IMR-90 (cell line): ENCODE data around the gene TRAF6. TPM values are rescaled to one million over a fixed set of nuclear protein-coding genes. Genes with fewer than 3 reads are reported as not detected.

Source experiments
- ATAC-seq: fragments of 200-7000 bp; cut with Tn5 transposase; 2 replicates; pipeline ENCODE4 v1.9.1; 2020; ENCODE audit warnings: low read depth, mild to moderate bottlenecking, moderate library complexity
- BruUV-seq: library from RNA; stranded (reverse); fragments of 400-500 nt; replicated peaks from 2 replicates; lab custom pipeline; 2021; lab: Mats Ljungman, UMichigan
- CTCF ChIA-PET: fragments of 300-600 bp; formaldehyde crosslinking; extraction: SDS; loops from one replicate; lab custom pipeline; 2021; ENCODE audit warnings: antibody characterized with exemption; lab: Yijun Ruan, JAX
- POLR2A ChIA-PET: fragments of 300-600 bp; sonication (Branson Sonifier 250); formaldehyde crosslinking; loops from one replicate; lab custom pipeline; 2022; ENCODE audit warnings: antibody characterized with exemption; ENCODE audit not compliant: unreplicated experiment; lab: Charles Lee
- DNase-seq: peaks from one replicate; pipeline ENCODE4 v3.0.0; 2013
- H2AFZ ChIP-seq: replicated peaks from 2 replicates; pipeline ENCODE3; 2013; ENCODE audit warnings: low read length, mild to moderate bottlenecking; ENCODE audit not compliant: poor library complexity
- H2AK5ac ChIP-seq: 2 replicates; pipeline ENCODE4 v1.6.1; 2013; ENCODE audit warnings: low read depth, low read length, inconsistent platforms
- H2AK9ac ChIP-seq: replicated peaks from 2 replicates; pipeline ENCODE3; 2013; ENCODE audit warnings: mild to moderate bottlenecking, low read depth, low read length, moderate library complexity; ENCODE audit not compliant: poor library complexity
- H2BK120ac ChIP-seq: 2 replicates; pipeline ENCODE4 v1.6.1; 2013; ENCODE audit warnings: low read depth, low read length, inconsistent platforms
- H2BK15ac ChIP-seq: 3 replicates; pipeline ENCODE4 v1.6.1; 2013; ENCODE audit warnings: low read depth, low read length, inconsistent platforms
- H2BK20ac ChIP-seq: 2 replicates; pipeline ENCODE4 v1.6.1; 2013; ENCODE audit warnings: low read depth, mild to moderate bottlenecking, inconsistent platforms, low read length, moderate library complexity
- H2BK5ac ChIP-seq: 2 replicates; pipeline ENCODE4 v1.6.1; 2013; ENCODE audit warnings: mild to moderate bottlenecking, low read depth, low read length, inconsistent platforms; ENCODE audit not compliant: poor library complexity, severe bottlenecking
- H3K14ac ChIP-seq: replicated peaks from 2 replicates; pipeline ENCODE4 v1.6.1; 2013; ENCODE audit warnings: low read depth, low read length, inconsistent platforms
- H3K18ac ChIP-seq: 2 replicates; pipeline ENCODE4 v1.6.1; 2013; ENCODE audit warnings: low read depth, low read length, control low read depth
- H3K23ac ChIP-seq: 2 replicates; pipeline ENCODE4 v1.6.1; 2013; ENCODE audit warnings: low read depth, low read length, inconsistent platforms
- H3K27ac ChIP-seq: 2 replicates; pipeline ENCODE4 v1.5.1; 2013; ENCODE audit warnings: mild to moderate bottlenecking, control low read depth, low read length; ENCODE audit not compliant: insufficient read depth
- H3K27me3 ChIP-seq: 2 replicates; pipeline ENCODE4 v1.6.1; 2013; ENCODE audit warnings: low read length; ENCODE audit not compliant: control insufficient read depth, insufficient read depth
- H3K36me3 ChIP-seq: 2 replicates; pipeline ENCODE4 v1.6.1; 2013; ENCODE audit warnings: low read length, mixed read lengths; ENCODE audit not compliant: control insufficient read depth, insufficient read depth
- H3K4ac ChIP-seq: 2 replicates; pipeline ENCODE4 v1.6.1; 2013; ENCODE audit warnings: low read depth, low read length, inconsistent platforms
- H3K4me1 ChIP-seq: 2 replicates; pipeline ENCODE4 v1.6.1; 2013; ENCODE audit warnings: low read length, mixed read lengths; ENCODE audit not compliant: control insufficient read depth, insufficient read depth
- H3K4me2 ChIP-seq: 2 replicates; pipeline ENCODE4 v1.6.1; 2013; ENCODE audit warnings: low read depth, mild to moderate bottlenecking, control low read depth, low read length, moderate library complexity
- H3K4me3 ChIP-seq: 2 replicates; pipeline ENCODE4 v1.5.1; 2013; ENCODE audit warnings: low read depth, mild to moderate bottlenecking, control low read depth, low read length, moderate library complexity; ENCODE audit not compliant: insufficient read depth
- H3K56ac ChIP-seq: 2 replicates; pipeline ENCODE4 v1.6.1; 2013; ENCODE audit warnings: low read length, inconsistent platforms; ENCODE audit not compliant: insufficient read depth; ENCODE audit errors: extremely low read depth
- H3K79me1 ChIP-seq, 2 experiments: 2 replicates each; pipeline ENCODE4 v1.6.1; 2013; ENCODE audit warnings: low read length in 2 of 2, inconsistent platforms in 1 of 2, low read depth in 1 of 2
- H3K9ac ChIP-seq: 2 replicates; pipeline ENCODE4 v1.6.1; 2013; ENCODE audit warnings: low read depth, low read length, control low read depth
- H3K9me1 ChIP-seq: 2 replicates; pipeline ENCODE4 v1.6.1; 2013; ENCODE audit warnings: low read length, inconsistent platforms; ENCODE audit not compliant: insufficient read depth
- H3K9me3 ChIP-seq: 2 replicates; pipeline ENCODE4 v1.6.1; 2013; ENCODE audit warnings: low read length; ENCODE audit not compliant: control insufficient read depth, insufficient read depth
- H4K20me1 ChIP-seq: 2 replicates; pipeline ENCODE4 v1.6.1; 2013; ENCODE audit warnings: low read length, inconsistent platforms; ENCODE audit not compliant: insufficient read depth
- H4K5ac ChIP-seq: 2 replicates; pipeline ENCODE4 v1.6.1; 2013; ENCODE audit warnings: mild to moderate bottlenecking, low read depth, low read length, control low read depth
- H4K8ac ChIP-seq, 2 experiments: 2 replicates each; pipeline ENCODE4 v1.6.1; 2013; ENCODE audit warnings: low read depth in 2 of 2, low read length in 2 of 2, control low read depth in 1 of 2, inconsistent platforms in 1 of 2
- H4K91ac ChIP-seq: 2 replicates; pipeline ENCODE4 v1.6.1; 2013; ENCODE audit warnings: low read depth, low read length, inconsistent platforms; ENCODE audit not compliant: insufficient read depth
- CEBPB ChIP-seq: IDR thresholded peaks from 2 replicates; pipeline ENCODE4 v1.6.1; 2012; ENCODE audit warnings: low read depth, low read length, improper control_type of control experiment
- FOS ChIP-seq: fragments of 150-350 bp; IDR thresholded peaks from 2 replicates; pipeline ENCODE4 v1.6.1; 2016; ENCODE audit warnings: low read depth, low read length
- MXI1 ChIP-seq: IDR thresholded peaks from 2 replicates; pipeline ENCODE4 v1.6.1; 2012; ENCODE audit warnings: low read depth, mild to moderate bottlenecking, low read length, moderate library complexity, borderline replicate concordance
- POLR2A ChIP-seq: IDR thresholded peaks from 2 replicates; pipeline ENCODE4 v1.6.1; 2012; ENCODE audit warnings: mild to moderate bottlenecking, low read depth, low read length
- WGBS, 2 experiments: methylation state at CpG; one replicate each; pipeline versions ENCODE4 v1.1.5 to v1.1.7; 2013; ENCODE audit warnings: missing lambda C conversion rate in 2 of 2; ENCODE audit not compliant: insufficient read length in 1 of 2; ENCODE audit errors: extremely low coverage in 2 of 2; 5-methylcytosine and 5-hydroxymethylcytosine counted together
- dilution Hi-C: fragments of 300-500 bp; cut with HindIII; formaldehyde crosslinking; loops from one replicate; pipeline ENCODE4 v1.14.3; 2018; ENCODE audit warnings: low sequenced_read_pairs; ENCODE audit not compliant: unreplicated experiment
- in situ Hi-C: fragments of 300-500 bp; cut with MboI; formaldehyde crosslinking; loops from 3 replicates; pipeline ENCODE4 v1.14.3; 2019; ENCODE audit warnings: low sequenced_read_pairs, inconsistent platforms, mixed read lengths
- intact Hi-C: fragments of 100-400 bp; cut with micrococcal nuclease; formaldehyde crosslinking; loops from 2 replicates; pipeline ENCODE4 v1.10.0; 2022
- polyA plus RNA-seq, 3 experiments: library from polyadenylated mRNA; depleted of rRNA; stranded (reverse); fragments of >200 nt; gene quantifications; 2 replicates each; pipeline ENCODE4 v1.2.3, GENCODE V29; 2012; ENCODE audit warnings: low replicate concordance in 1 of 3
- total RNA-seq: library from RNA; depleted of rRNA; stranded (reverse); fragments of >200 nt; gene quantifications from 2 replicates; pipeline ENCODE4 v1.2.3, GENCODE V29; 2012

Gene TRAF6
- total and polyA plus RNA-seq, 2 of the 4 experiments (the other 2 are of a cell fraction) = 6.0 to 17.6 TPM

GRCh38 chr11:36500315-36500721, 9.8 kb downstream of the TRAF6 start:
- Histone ChIP-seq H3K4me2 (peak overlapping the region; percentile 23; the same call in 1 of the 2 replicates), H4K91ac (peak overlapping the region; percentile 16), H4K5ac (0 out of 2 replicates have a peak overlapping the region, but pooled peaks have one; percentile 18), H3K79me1 (peaks cover 4 to 30% of the 10 kb centered on the region in 2 experiments; a peak in 2 of 4 replicates), H3K27ac (peak overlapping the region; percentile 50), H3K9ac (peak overlapping the region; percentile 7; the same call in 1 of the 2 replicates), H3K23ac (peak overlapping the region; percentile 50; the same call in 1 of the 2 replicates), H2BK5ac (peak overlapping the region; percentile 42), H4K20me1 (no peaks in the 10 kb centered on the region; the same call in 1 of the 2 replicates), H2BK120ac (peak overlapping the region; percentile 22; the same call in 1 of the 2 replicates), H3K18ac (no peak overlapping the region), H2AK5ac (peak overlapping the region; percentile 77), H3K27me3 (no peaks in the 10 kb centered on the region), H3K56ac (0 out of 2 replicates have a peak overlapping the region, but pooled peaks have one; percentile 5), H2BK15ac (peak overlapping the region; percentile 67; the same call in 1 of the 3 replicates), H2BK20ac (0 out of 2 replicates have a peak overlapping the region, but pooled peaks have one; percentile 15), H3K4ac (peak overlapping the region; percentile 69), H2AK9ac (peak overlapping the region; percentile 21), H3K9me1 (peaks cover 6% of the 10 kb centered on the region), H2AFZ (peak overlapping the region; percentile 1), H3K9me3 (no peaks in the 10 kb centered on the region), H3K14ac (peak overlapping the region; percentile 47), H3K36me3 (peaks cover 7% of the 10 kb centered on the region), H3K4me1 (peaks cover 7% of the 10 kb centered on the region), H4K8ac (peak overlapping the region; percentile 26 to 79; a peak in 3 of 4 replicates), H3K4me3 (no peak overlapping the region)
- intact Hi-C loops = no loop called here
- TF ChIP-seq MXI1 (no peak), FOS (peak; percentile 60), POLR2A (peak; percentile 33; the same call in 1 of the 2 replicates), CEBPB (0 out of 2 replicates have a peak, but pooled peaks have one; percentile 3)
- POLR2A ChIA-PET = no interaction called here
- CTCF ChIA-PET = interaction anchor here (0.5 to 2.0 kb wide), 3 partner anchors 10 to 627 kb away, joined by 3 to 6 read pairs (median 4); partner anchors contain the start of gene TRAF6
- ATAC-seq = peak; percentile 98
- no TSS peak for BruUV-seq
- in situ Hi-C loops = no loop called here
- dilution Hi-C loops = no loop called here
- no CpG with 5 or more reads among the region's 1 CpG for WGBS, 2 experiments
- DNase-seq = peak; percentile 96
